GM18519 (cell line): ENCODE measurements around the gene CA10.

Source experiments
- ATAC-seq: cut with Tn5 transposase; IDR thresholded peaks from one replicate; pipeline ENCODE4 v1.9.1; 2021; ENCODE audit warnings: mild to moderate bottlenecking, moderate library complexity; ENCODE audit not compliant: unreplicated experiment, low FRiP score

The CA10 gene

DNA sequence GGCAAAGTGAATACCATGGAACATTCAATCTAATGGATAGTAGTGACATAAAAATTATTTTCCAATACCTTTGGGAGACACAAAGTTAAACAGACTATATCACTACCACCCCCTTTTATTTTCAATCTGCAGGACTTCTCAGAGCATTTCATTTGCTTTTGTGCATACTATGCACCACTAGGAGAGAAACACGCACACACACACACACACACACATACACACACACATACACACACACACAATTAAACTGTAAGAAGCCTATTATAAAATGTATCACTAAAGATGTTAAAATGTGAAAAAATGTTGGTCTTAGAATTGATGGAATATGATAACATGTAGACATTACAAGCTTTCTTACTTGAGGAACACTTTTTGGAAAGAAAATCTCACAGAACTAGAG is 331.4 kb downstream of the CA10 start:
- ATAC-seq = no peak

GRCh38 chr17:51820766-51821165 is 337.7 kb downstream of the CA10 start:
- ATAC-seq = no peak

DNA sequence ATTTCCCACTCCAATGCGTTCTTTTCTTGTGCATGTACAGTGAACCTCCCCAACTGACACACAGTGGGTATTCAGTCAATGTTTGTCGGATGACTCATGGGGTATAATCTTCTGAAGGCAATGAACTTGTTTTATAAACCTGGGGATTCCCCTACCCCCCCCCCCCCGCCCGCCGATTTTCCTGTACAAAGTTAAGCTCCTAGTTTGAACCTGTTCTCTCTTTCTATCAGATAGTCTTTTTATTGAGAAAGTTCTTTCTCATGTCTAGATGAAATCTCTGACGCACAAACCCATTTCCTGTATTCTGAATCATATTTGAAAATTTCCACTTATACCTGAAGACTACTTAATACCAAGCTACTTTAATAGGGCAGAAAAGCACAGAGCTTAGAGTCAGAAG is 338.3 kb downstream of the CA10 start:
- no peak for ATAC-seq

DNA sequence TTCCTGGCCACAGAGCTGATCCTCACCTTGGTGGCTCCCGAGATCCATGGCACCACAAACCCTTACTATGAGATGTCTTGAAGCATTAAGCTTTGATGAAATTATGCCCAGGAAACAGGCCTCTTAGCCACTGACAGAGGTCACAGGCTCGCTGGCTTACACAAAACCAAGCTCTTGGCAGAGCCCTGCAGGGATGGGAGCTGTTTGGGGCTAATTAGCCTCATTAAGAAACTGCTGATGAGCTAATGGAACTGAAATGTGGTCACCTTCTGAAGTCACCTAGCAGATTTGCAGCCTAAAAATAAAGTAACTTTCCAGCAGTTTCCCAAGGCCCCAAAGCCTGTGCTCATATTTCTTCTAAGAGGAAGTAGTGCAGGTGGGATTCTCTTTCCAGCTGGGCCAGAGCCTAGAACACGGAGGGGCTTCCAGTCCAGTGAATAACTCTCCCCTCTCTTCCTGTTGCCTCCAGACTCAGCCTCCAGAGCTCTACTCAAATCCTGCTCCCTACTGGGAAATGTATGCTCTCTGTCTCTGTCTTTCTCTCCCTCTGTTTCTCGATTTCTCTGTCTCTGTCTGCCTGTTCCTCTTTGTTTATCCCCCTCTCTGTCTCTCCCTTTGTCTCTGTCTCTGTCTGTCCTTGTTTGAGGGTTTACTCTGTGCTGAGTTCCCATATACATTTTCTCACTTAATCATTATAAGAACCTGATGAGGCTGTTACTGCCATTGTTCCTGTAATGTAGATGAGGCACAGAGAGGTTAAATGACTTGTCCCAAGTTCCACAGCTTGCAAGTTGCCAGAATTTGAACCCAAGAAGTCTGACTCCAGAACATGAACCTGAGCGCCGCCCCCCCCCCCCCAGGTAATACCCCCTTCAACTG is 338.9 kb downstream of the CA10 start:
- ATAC-seq = no peak

GRCh38 chr17:51818777-51819176 is 339.7 kb downstream of the CA10 start:
- ATAC-seq = no peak

GRCh38 chr17:51817955-51818354 is 340.6 kb downstream of the CA10 start:
- ATAC-seq = no peak

DNA sequence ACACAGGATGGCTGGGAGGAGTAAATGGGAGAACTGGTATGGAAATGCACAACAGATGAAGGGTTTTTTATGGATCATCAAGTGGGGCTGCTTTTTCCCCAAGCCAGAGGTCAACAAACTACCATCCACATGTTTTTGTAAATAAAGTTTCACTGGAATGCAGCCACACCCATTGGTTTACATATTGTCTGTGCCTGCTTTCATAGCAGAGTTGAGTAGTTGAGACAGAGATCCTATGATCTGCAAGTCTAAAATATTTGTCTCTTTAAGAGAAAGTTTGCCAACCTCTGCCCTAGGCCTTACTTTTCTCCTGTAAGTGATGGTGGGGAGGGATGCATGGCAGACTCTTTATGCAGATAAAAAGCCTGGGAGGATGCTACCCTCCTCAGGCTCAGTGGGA is 341.4 kb downstream of the CA10 start:
- ATAC-seq = no peak

DNA sequence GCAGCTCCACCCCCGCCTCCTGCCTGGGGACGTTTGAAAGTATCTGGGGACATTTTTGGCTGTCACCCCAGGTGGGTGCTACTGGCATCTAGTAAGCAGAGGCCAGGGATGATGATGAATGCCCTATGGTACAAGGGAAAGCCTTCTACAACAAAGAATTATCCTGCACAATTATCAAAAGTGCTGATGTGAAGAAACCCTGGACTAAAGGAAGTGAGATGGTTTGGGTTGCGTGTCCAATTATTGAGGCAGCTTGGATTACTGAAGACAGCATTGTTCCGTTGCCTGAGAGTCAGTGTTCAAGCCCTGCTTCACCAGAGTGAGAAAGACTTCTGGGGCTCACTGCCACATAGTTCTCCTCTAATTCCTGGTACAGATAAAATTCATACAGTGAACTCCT is 343.4 kb downstream of the CA10 start:
- no peak for ATAC-seq

- ATAC-seq = no peak
These were observed 344.0 kb downstream of the CA10 start for GRCh38 chr17:51814521-51814920.

- no peak for ATAC-seq
These were observed 344.7 kb downstream of the CA10 start for GRCh38 chr17:51813784-51814174.

- no peak for ATAC-seq
These were observed 345.3 kb downstream of the CA10 start for GRCh38 chr17:51813140-51813783.

GRCh38 chr17:51807460-51807859 is 351.1 kb downstream of the CA10 start:
- ATAC-seq = no peak

- no peak for ATAC-seq
These were observed 352.7 kb downstream of the CA10 start for GRCh38 chr17:51805765-51806164.

- no peak for ATAC-seq
These were observed 353.3 kb downstream of the CA10 start for GRCh38 chr17:51805185-51805584.

DNA sequence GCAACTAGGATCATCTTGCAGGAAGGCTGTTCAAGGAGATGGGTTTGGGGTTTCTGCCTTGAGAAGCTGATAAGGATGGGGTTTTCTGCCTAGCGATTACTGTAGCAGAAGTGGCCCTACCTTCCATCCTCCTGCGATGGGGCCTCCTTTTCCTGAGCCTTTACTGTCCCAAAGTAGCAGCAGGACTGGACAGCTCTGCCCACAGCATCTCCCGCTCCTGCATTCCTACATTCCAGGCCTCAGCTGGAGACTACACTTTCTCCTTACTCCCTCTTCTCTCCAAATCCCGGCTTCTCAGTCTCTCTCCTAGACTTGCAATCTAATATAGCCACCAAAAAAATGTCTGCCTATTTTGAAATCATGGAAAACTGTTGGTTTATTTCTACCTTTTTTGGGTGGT is 355.4 kb downstream of the CA10 start:
- ATAC-seq = no peak

GRCh38 chr17:51802544-51802943 is 356.0 kb downstream of the CA10 start:
- no peak for ATAC-seq

- ATAC-seq = no peak
These were observed 356.9 kb downstream of the CA10 start for GRCh38 chr17:51801626-51802025.

DNA sequence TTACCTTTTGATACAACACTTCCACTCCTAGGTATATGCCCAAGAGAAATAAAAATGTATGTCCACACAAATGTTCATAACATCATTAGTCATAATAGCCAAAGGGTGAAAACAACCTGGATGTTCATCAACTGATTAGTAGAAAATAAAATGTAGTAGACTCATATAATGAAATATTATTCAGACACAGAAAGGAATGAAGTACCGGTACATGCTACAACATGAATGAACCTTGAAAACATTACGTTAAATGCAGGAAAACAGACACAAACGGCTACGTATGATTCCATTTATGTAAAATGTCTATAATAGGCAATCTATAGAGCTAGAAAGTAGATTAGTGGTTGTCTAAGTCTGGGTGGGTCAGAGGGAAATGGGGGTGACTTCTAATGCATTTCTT is 358.5 kb downstream of the CA10 start:
- no peak for ATAC-seq

- ATAC-seq = no peak
These were observed 359.3 kb downstream of the CA10 start for GRCh38 chr17:51799240-51799639.

- ATAC-seq = no peak
These were observed 361.4 kb downstream of the CA10 start for GRCh38 chr17:51797150-51797549.

DNA sequence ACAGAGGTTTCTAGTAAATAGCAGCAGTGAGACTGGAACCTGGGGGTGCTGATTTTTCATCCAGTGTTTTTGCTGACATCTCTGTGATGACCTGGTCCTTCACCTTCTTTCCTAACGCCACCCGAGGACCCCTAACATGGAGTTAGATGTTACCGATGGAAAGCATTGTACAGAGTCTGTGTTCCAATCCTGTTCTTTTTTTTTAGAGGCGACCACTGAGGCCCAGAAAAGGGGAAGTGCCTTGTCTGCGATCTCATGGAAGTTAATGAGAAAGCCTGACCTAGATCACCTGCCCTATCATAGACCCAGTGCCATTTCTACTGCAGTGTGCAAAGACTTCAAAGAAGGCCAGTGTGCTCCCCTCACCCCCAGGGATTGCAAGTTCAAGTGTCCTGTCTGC is 362.5 kb downstream of the CA10 start:
- no peak for ATAC-seq

- no peak for ATAC-seq
These were observed 363.1 kb downstream of the CA10 start for GRCh38 chr17:51795401-51795800.
